Measurements from ENCODE around the gene PPM1F.
"Not testable (repeated sequence)": the region's sequence is repeated elsewhere in the genome, so short reads cannot be mapped to it uniquely, and the experiment has no call there.

PPM1F gene

DNA sequence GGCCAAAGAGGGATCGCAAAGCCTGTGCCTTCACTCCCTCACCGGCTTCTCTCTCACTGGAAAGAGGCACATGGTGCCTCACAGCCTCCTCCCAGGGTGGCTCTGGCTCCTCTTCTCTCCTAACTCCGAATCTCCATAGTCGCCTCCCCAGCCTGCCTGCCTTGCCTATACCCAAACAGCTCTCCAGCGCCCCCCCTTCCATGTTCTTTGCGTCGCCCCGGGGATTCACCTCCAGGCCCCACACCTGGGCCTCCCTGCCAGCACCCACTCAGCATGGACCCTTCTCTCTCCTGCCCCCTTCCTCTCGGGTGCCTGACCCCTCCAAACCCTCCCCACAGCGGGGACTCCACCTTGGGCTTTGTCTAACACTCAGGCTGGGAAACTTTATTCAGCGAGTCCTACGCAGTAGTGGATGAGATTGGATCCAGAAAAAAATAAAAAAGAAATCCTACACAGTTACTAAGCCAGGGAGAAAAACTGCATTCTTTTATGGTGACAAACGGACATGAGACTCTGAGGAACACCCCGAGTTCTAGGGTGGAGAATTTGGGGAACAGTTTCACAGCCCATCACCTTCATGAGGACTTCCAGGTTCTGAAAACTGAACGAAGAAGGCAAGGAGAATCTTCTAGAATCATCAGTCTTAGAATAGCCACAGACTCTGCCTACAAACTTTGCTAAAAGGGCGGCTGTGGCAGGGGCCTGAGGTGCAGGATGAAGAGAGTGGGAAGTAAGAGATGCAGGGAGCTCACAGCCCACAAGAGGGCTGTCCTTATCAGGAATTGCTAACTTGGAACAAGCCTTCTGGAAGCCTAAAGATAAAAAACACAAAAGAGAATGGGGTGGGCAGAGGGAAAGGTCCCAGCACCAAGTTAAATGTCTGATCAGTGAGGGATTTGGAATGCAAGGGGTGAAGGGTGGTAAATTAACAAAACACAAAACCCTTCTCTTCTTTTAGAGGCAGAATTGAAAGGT lies 5.3 kb downstream of the PPM1F start:
- peak overlapping the region; percentile 71 for H3K27ac ChIP-seq (ENCODE audit: low read depth, low read length)
- H3K36me3 ChIP-seq (ENCODE audit: insufficient read depth, low read length): no peaks in the 10 kb centered on the region
- peak overlapping the region; percentile 52 for H2AFZ ChIP-seq (ENCODE audit: low read length, unreplicated experiment)
- H3K4me1 ChIP-seq (ENCODE audit: control insufficient read depth, insufficient read depth, low read length, unreplicated experiment): peaks cover 21% of the 10 kb centered on the region
- peak overlapping the region; percentile 31; the same call in 1 of the 2 replicates for H3K4me3 ChIP-seq (ENCODE audit: low read depth, low read length)
- no peaks in the 10 kb centered on the region for H3K27me3 ChIP-seq (ENCODE audit: insufficient read depth, low read length)
- peaks cover 9% of the 10 kb centered on the region for H3K79me2 ChIP-seq (ENCODE audit: control insufficient read depth, insufficient read depth, low read length, unreplicated experiment)

DNA sequence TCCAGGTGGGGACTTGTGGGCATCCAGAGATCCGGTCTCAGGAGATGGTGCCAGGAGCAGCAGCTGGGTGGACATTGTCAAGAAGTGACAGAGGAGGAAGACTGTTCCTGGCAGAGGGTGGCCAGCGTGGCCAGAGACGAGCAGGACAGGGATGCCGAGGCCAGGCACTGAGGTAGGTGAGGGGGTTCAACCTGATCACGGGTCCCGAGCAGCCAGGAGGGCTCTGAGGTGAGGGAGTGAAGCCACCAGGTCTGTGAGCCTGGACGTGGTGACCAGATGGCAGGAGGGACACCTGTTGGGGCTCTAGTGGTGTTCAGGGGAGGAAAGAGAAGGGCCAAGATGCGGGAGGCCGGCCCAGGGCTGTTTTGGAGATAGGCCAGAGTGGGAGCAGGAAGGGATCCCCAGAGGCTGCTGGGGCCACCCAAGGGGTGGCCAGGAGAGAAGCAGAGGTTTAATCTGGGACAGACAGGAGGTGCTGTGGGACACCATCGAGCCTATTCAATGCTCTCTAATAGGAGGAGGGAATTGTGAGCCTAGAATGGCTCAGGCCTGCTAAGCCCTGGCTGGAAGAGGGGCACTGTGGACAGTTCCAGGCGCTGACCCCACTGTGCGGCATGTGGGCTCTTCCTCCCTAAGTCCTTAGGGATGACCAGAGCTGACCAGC lies 6.3 kb downstream of the PPM1F start:
- no peaks in the 10 kb centered on the region for H3K36me3 ChIP-seq (ENCODE audit: insufficient read depth, low read length)
- peaks cover 29% of the 10 kb centered on the region for H3K4me1 ChIP-seq (ENCODE audit: control insufficient read depth, insufficient read depth, low read length, unreplicated experiment)
- peak overlapping the region; percentile 71 for H3K27ac ChIP-seq (ENCODE audit: low read depth, low read length)

DNA sequence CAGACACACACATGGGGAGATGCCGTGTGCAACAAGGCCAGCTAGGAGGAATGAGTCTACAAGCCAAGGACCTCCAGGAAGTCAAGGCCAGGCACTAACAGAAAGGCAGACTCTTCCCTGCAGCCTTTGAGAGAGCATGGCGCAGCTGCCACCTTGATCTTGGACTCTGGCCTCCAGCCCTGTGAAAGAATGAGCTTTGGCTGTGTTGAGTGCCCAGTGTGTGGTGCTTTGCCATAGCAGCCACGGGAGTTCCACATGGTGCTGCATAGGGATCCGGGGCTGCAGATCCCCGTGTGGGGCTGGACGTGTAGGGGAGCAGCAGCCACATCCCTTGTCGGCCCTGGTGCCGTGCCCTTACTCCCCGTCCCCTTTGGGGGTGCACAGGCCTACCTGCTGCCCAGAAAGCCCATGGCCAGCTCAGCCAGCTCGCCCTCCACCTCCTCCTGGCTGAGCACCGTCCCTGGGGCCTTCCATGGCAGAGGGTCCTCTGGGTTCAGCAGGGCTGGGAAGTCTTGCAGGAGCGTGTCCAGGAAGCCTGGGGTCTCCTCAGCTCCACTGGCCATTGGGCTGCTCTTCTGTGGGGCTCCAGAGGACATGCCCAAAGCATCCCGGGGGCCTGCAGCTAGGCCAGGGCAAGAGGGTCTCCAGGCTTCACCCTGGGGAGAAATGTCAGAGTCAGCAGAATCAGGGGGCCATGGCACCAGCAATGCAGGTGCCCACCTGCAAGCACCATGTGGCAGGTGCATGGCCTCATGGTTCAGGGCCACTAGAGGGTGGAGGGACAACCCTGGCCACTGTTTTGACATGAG lies 7.0 kb downstream of the PPM1F start:
- Histone ChIP-seq H3K27me3 (ENCODE audit: insufficient read depth, low read length) (no peaks in the 10 kb centered on the region), H3K79me2 (ENCODE audit: control insufficient read depth, insufficient read depth, low read length, unreplicated experiment) (peaks cover 4% of the 10 kb centered on the region), H3K27ac (ENCODE audit: low read depth, low read length) (no peak overlapping the region), H3K36me3 (ENCODE audit: insufficient read depth, low read length) (no peaks in the 10 kb centered on the region), H3K4me3 (ENCODE audit: low read depth, low read length) (no peak overlapping the region), H3K4me1 (ENCODE audit: control insufficient read depth, insufficient read depth, low read length, unreplicated experiment) (peaks cover 31% of the 10 kb centered on the region), H2AFZ (ENCODE audit: low read length, unreplicated experiment) (no peak overlapping the region)

More for the DNA sequence above, 6.3 kb downstream of the PPM1F start:
- no peak overlapping the region for H3K4me3 ChIP-seq (ENCODE audit: low read depth, low read length)
- no peaks in the 10 kb centered on the region for H3K27me3 ChIP-seq (ENCODE audit: insufficient read depth, low read length)
- H2AFZ ChIP-seq (ENCODE audit: low read length, unreplicated experiment): no peak overlapping the region
- peaks cover under 1% of the 10 kb centered on the region for H3K79me2 ChIP-seq (ENCODE audit: control insufficient read depth, insufficient read depth, low read length, unreplicated experiment)

GRCh38 chr22:21944871-21945270 lies 7.8 kb downstream of the PPM1F start:
- peaks cover 31% of the 10 kb centered on the region for H3K4me1 ChIP-seq (ENCODE audit: control insufficient read depth, insufficient read depth, low read length, unreplicated experiment)
- no peak overlapping the region for H3K4me3 ChIP-seq (ENCODE audit: low read depth, low read length)
- no peak overlapping the region for H2AFZ ChIP-seq (ENCODE audit: low read length, unreplicated experiment)
- no peaks in the 10 kb centered on the region for H3K27me3 ChIP-seq (ENCODE audit: insufficient read depth, low read length)
- no peaks in the 10 kb centered on the region for H3K36me3 ChIP-seq (ENCODE audit: insufficient read depth, low read length)
- peaks cover 5% of the 10 kb centered on the region for H3K79me2 ChIP-seq (ENCODE audit: control insufficient read depth, insufficient read depth, low read length, unreplicated experiment)
- H3K27ac ChIP-seq (ENCODE audit: low read depth, low read length): no peak overlapping the region

GRCh38 chr22:21943571-21944448 lies 8.8 kb downstream of the PPM1F start:
- Histone ChIP-seq H2AFZ (ENCODE audit: low read length, unreplicated experiment) (no peak overlapping the region), H3K27ac (ENCODE audit: low read depth, low read length) (peak overlapping the region; percentile 99; the same call in 1 of the 2 replicates), H3K4me1 (ENCODE audit: control insufficient read depth, insufficient read depth, low read length, unreplicated experiment) (peaks cover 31% of the 10 kb centered on the region), H3K79me2 (ENCODE audit: control insufficient read depth, insufficient read depth, low read length, unreplicated experiment) (peaks cover 8% of the 10 kb centered on the region), H3K27me3 (ENCODE audit: insufficient read depth, low read length) (no peaks in the 10 kb centered on the region), H3K36me3 (ENCODE audit: insufficient read depth, low read length) (no peaks in the 10 kb centered on the region), H3K4me3 (ENCODE audit: low read depth, low read length) (no peak overlapping the region)

DNA sequence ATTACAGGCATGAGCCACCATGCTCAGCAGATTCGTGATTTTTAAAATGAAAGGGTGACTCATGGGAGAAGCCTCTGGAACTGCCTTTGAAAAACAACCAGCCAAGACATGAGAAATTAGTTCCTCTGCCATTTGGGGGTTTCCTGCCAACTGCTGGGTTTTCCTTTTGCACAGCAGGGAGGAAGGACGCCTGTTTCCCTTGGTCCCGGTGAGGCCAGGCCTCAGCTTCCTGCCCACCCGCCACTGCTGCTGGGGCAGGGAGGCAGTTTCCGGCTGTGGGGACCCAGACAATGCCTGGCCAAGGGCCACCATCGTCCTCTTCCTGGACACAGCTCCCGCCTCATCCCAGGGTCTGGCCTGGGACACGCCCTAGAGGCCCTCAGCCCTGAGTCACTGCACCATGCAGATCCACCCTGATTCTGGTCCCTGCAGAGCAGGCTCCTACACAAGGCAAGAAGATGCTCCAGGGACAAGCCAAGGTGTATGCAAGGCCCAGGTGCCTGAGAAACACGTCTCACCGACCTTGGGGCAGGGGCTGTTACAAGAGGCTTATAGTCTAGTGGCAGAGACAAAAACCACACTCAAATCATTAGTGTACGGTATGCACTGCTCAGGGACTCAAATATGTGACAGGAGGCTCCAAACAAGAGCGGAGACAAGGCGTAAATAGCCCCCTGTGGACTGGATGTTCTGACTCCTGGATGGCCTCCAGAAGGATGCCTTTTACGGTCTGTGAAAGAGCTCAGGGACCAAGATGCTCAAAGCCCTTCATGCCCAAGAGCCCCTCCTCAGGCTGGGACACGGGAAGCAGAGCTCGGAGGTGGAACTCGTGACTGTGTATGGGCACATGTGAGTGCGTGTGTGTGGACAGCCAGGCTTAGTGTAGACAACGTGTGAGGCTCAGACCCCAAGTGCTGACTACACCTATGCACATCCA lies 10.0 kb downstream of the PPM1F start:
- peaks cover 8% of the 10 kb centered on the region for H3K79me2 ChIP-seq (ENCODE audit: control insufficient read depth, insufficient read depth, low read length, unreplicated experiment)
- H3K4me1 ChIP-seq (ENCODE audit: control insufficient read depth, insufficient read depth, low read length, unreplicated experiment): peaks cover 29% of the 10 kb centered on the region
- H3K36me3 ChIP-seq (ENCODE audit: insufficient read depth, low read length): no peaks in the 10 kb centered on the region
- H2AFZ ChIP-seq (ENCODE audit: low read length, unreplicated experiment): peak overlapping the region; percentile 68
- H3K4me3 ChIP-seq (ENCODE audit: low read depth, low read length): no peak overlapping the region
- H3K27ac ChIP-seq (ENCODE audit: low read depth, low read length): peak overlapping the region; percentile 99
- H3K27me3 ChIP-seq (ENCODE audit: insufficient read depth, low read length): no peaks in the 10 kb centered on the region

DNA sequence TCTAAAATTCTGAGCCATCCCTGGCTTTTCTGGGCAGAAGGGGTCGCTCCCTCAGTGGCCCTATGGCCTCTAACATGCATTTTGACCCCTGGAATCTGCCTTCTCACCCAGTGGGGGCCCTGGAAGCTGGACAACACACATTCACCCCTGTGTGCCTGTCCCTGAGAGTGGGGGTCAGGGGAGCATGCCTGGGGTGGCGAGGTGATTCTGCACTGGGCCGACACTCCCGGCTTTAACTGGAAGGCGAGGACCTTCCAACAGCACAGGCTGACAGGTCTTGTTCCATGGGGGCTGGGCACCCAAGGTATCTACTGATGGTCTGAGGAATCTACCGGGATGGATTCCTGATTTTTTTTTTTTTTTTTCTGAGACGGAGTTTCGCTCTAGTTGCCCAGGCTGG lies 10.7 kb downstream of the PPM1F start:
- H3K27ac ChIP-seq (ENCODE audit: low read depth, low read length): peak overlapping the region; percentile 99
- H2AFZ ChIP-seq (ENCODE audit: low read length, unreplicated experiment): no peak overlapping the region
- H3K4me1 ChIP-seq (ENCODE audit: control insufficient read depth, insufficient read depth, low read length, unreplicated experiment): peaks cover 28% of the 10 kb centered on the region

DNA sequence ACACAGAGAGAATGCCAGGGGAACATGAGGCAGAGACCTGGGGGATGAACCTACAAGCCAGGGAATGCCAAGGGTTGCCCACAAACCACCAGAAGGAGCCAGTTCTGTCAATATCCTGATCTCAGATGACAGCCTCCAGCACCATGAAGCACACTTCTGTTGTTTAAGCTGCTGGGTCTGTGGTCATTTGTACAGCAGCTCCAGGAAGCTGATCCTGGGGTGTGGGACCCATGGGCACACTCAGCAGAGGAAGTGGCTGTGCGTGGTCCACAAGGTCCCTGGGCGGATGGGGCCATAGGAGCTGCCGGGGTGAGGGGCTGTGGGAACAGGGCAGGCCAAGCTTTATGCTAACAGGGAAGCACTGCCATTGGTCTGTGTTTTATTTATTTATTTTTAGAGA lies 12.1 kb downstream of the PPM1F start:
- Histone ChIP-seq H3K36me3 (ENCODE audit: insufficient read depth, low read length) (no peaks in the 10 kb centered on the region), H3K4me1 (ENCODE audit: control insufficient read depth, insufficient read depth, low read length, unreplicated experiment) (peaks cover 36% of the 10 kb centered on the region), H3K4me3 (ENCODE audit: low read depth, low read length) (no peak overlapping the region), H3K27ac (ENCODE audit: low read depth, low read length) (no peak overlapping the region), H3K79me2 (ENCODE audit: control insufficient read depth, insufficient read depth, low read length, unreplicated experiment) (peaks cover 8% of the 10 kb centered on the region), H3K27me3 (ENCODE audit: insufficient read depth, low read length) (no peaks in the 10 kb centered on the region), H2AFZ (ENCODE audit: low read length, unreplicated experiment) (no peak overlapping the region)

More for the DNA sequence above, 10.7 kb downstream of the PPM1F start:
- no peak overlapping the region for H3K4me3 ChIP-seq (ENCODE audit: low read depth, low read length)
- H3K27me3 ChIP-seq (ENCODE audit: insufficient read depth, low read length): no peaks in the 10 kb centered on the region
- H3K36me3 ChIP-seq (ENCODE audit: insufficient read depth, low read length): no peaks in the 10 kb centered on the region
- H3K79me2 ChIP-seq (ENCODE audit: control insufficient read depth, insufficient read depth, low read length, unreplicated experiment): peaks cover 8% of the 10 kb centered on the region

DNA sequence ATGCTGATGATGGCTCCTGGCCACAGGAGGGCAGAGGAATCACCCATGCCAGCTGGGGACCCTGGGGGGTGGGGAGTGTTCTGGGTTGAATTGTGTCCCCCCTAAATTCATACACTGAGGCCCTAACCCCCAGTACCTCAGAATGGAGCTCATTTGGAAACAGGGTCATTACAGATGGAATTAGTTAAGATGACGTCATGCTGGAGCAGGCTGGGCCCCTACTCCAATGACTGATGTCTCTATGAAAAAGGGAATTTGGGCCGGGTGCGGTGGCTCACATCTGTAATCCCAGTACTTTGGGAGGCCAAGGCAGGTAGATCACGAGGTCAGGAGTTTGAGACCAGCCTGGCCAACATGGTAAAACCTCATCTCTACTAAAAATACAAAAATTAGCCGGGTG lies 12.7 kb downstream of the PPM1F start:
- not testable (repeated sequence) for H3K27me3 ChIP-seq (ENCODE audit: insufficient read depth, low read length); H3K36me3 ChIP-seq (ENCODE audit: insufficient read depth, low read length); H3K27ac ChIP-seq (ENCODE audit: low read depth, low read length); H3K4me3 ChIP-seq (ENCODE audit: low read depth, low read length); H2AFZ ChIP-seq (ENCODE audit: low read length, unreplicated experiment); H3K79me2 ChIP-seq (ENCODE audit: control insufficient read depth, insufficient read depth, low read length, unreplicated experiment)
- H3K4me1 ChIP-seq (ENCODE audit: control insufficient read depth, insufficient read depth, low read length, unreplicated experiment): peaks cover 36% of the 10 kb centered on the region
